H1 (cell line): ENCODE results near the gene RPAP3. TPM values are rescaled to one million over a fixed set of nuclear protein-coding genes. Genes with fewer than 3 reads are reported as not detected.

Experiments
- CTCF ChIA-PET: fragments of 300-600 bp; sonication (Branson Sonifier 250); formaldehyde crosslinking; loops from one replicate; lab custom pipeline; 2021; ENCODE audit not compliant: partially characterized antibody; lab: Charles Lee
- POLR2A ChIA-PET: fragments of 300-600 bp; sonication (Branson Sonifier 250); formaldehyde crosslinking; loops from one replicate; lab custom pipeline; 2021; ENCODE audit warnings: inconsistent platforms; ENCODE audit not compliant: partially characterized antibody; lab: Charles Lee
- DNase-seq, 2 experiments: peaks; one replicate each; pipeline versions ENCODE4 v3.0.0 to v3.0.0-alpha.2; 2010 to 2022; ENCODE audit warnings: low spot score in 2 of 2, low read depth in 1 of 2, mixed read lengths in 1 of 2
- FAIRE-seq: peaks from 2 replicates; lab custom pipeline; 2011; peaks lifted over from hg19 to GRCh38; lab: Jason Lieb, UNC
- H2AFZ ChIP-seq: 2 replicates; pipeline ENCODE4 v1.8.1; 2012; ENCODE audit warnings: low read length, inconsistent platforms
- H2AK5ac ChIP-seq: 2 replicates; pipeline ENCODE4 v1.6.1; 2013; ENCODE audit warnings: low read depth, low read length
- H2BK120ac ChIP-seq: replicated peaks from 2 replicates; pipeline ENCODE3; 2013; ENCODE audit warnings: low read depth, low read length, inconsistent platforms
- H2BK12ac ChIP-seq: 2 replicates; pipeline ENCODE4 v1.6.1; 2013; ENCODE audit warnings: low read depth, low read length
- H2BK15ac ChIP-seq: 2 replicates; pipeline ENCODE4 v1.6.1; 2013; ENCODE audit warnings: low read length
- H2BK20ac ChIP-seq: 2 replicates; pipeline ENCODE4 v1.6.1; 2013; ENCODE audit warnings: low read length
- H2BK5ac ChIP-seq: 2 replicates; pipeline ENCODE4 v1.6.1; 2013; ENCODE audit warnings: low read depth, low read length
- H3K14ac ChIP-seq: 2 replicates; pipeline ENCODE4 v1.6.1; 2013; ENCODE audit warnings: inconsistent platforms; ENCODE audit not compliant: insufficient read length
- H3K18ac ChIP-seq: 2 replicates; pipeline ENCODE4 v1.6.1; 2013; ENCODE audit warnings: low read length; ENCODE audit errors: extremely low read depth
- H3K23ac ChIP-seq: 2 replicates; pipeline ENCODE4 v1.6.1; 2013; ENCODE audit warnings: inconsistent platforms; ENCODE audit not compliant: insufficient read length
- H3K23me2 ChIP-seq: 2 replicates; pipeline ENCODE4 v1.6.1; 2013; ENCODE audit warnings: low read depth, low read length
- H3K27ac ChIP-seq: 2 replicates; pipeline ENCODE4 v1.6.1; 2011; ENCODE audit warnings: low read depth, low read length, inconsistent platforms
- H3K27me3 ChIP-seq, 4 experiments: replicated peaks in 1 of 4; 1 replicate in 1 of 4; 2 replicates in 3 of 4; pipeline versions ENCODE4 v1.6.1 to v1.8.1; 2011 to 2013; ENCODE audit warnings: low read length in 3 of 4, mild to moderate bottlenecking in 3 of 4, inconsistent platforms in 2 of 4, mixed read lengths in 2 of 4, moderate library complexity in 1 of 4; ENCODE audit not compliant: control insufficient read depth in 3 of 4, insufficient read depth in 3 of 4; ENCODE audit errors: extremely low read depth in 1 of 4
- H3K36me3 ChIP-seq, 4 experiments: 2 replicates each; pipeline versions ENCODE4 v1.6.1 to v1.8.1; 2011 to 2013; ENCODE audit warnings: mild to moderate bottlenecking in 4 of 4, low read length in 3 of 4, moderate library complexity in 2 of 4, control low read depth in 1 of 4, inconsistent platforms in 1 of 4; ENCODE audit not compliant: insufficient read depth in 4 of 4, control insufficient read depth in 2 of 4
- H3K4ac ChIP-seq: replicated peaks from 2 replicates; pipeline ENCODE3; 2013; ENCODE audit warnings: low read length, low read depth, mixed read lengths, inconsistent platforms; ENCODE audit not compliant: insufficient read length
- H3K4me1 ChIP-seq, 4 experiments: replicated peaks in 1 of 4; 1 replicate in 1 of 4; 2 replicates in 3 of 4; pipeline versions ENCODE4 v1.6.1 to v1.8.1; 2011 to 2013; ENCODE audit warnings: low read length in 3 of 4, inconsistent platforms in 2 of 4, mixed read lengths in 1 of 4; ENCODE audit not compliant: insufficient read depth in 4 of 4, control insufficient read depth in 3 of 4
- H3K4me2 ChIP-seq, 2 experiments: 2 replicates each; pipeline versions ENCODE4 v1.6.1 to v1.8.1; 2011 to 2013; ENCODE audit warnings: low read depth in 2 of 2, low read length in 2 of 2, control low read depth in 1 of 2, inconsistent platforms in 1 of 2, mild to moderate bottlenecking in 1 of 2; ENCODE audit not compliant: insufficient read depth in 1 of 2
- H3K4me3 ChIP-seq, 4 experiments: fragments of 200-600, 300-600 bp in 1 of 4; sonication (generic), shearing (Covaris generic), sonication (Bioruptor Twin) in 1 of 4; 2 replicates each; pipeline versions ENCODE4 v1.5.1 to v1.8.1; 2011 to 2016; ENCODE audit warnings: low read length in 4 of 4, low read depth in 3 of 4, control low read depth in 2 of 4, inconsistent platforms in 2 of 4, mild to moderate bottlenecking in 2 of 4, mixed read lengths in 1 of 4, moderate library complexity in 1 of 4; ENCODE audit not compliant: insufficient read depth in 2 of 4; ENCODE audit errors: extremely low read depth in 1 of 4
- H3K56ac ChIP-seq: replicated peaks from 2 replicates; pipeline ENCODE3; 2013; ENCODE audit warnings: low read depth, mild to moderate bottlenecking, mixed read lengths, low read length, inconsistent platforms; ENCODE audit not compliant: insufficient read length
- H3K79me1 ChIP-seq: 2 replicates; pipeline ENCODE4 v1.6.1; 2013; ENCODE audit warnings: low read depth, low read length, control low read depth
- H3K79me2 ChIP-seq, 2 experiments: 2 replicates each; pipeline versions ENCODE4 v1.6.1 to v1.8.1; 2012 to 2013; ENCODE audit warnings: low read length in 2 of 2, mild to moderate bottlenecking in 2 of 2, inconsistent platforms in 1 of 2; ENCODE audit not compliant: insufficient read depth in 2 of 2, control insufficient read depth in 1 of 2
- H3K9ac ChIP-seq, 4 experiments: replicated peaks in 1 of 4; 1 replicate in 1 of 4; 2 replicates in 3 of 4; pipeline versions ENCODE4 v1.6.1 to v1.8.1; 2011 to 2013; ENCODE audit warnings: low read depth in 3 of 4, low read length in 3 of 4, control low read depth in 2 of 4, mild to moderate bottlenecking in 2 of 4, moderate library complexity in 2 of 4, inconsistent platforms in 1 of 4; ENCODE audit errors: extremely low read depth in 1 of 4
- H3K9me3 ChIP-seq, 2 experiments: 2 replicates each; pipeline versions ENCODE4 v1.6.1 to v1.8.1; 2012 to 2013; ENCODE audit warnings: mild to moderate bottlenecking in 2 of 2, moderate library complexity in 2 of 2, control low read depth in 1 of 2, inconsistent platforms in 1 of 2, low read depth in 1 of 2, low read length in 1 of 2, mixed read lengths in 1 of 2; ENCODE audit not compliant: insufficient read depth in 2 of 2
- H4K20me1 ChIP-seq, 2 experiments: replicated peaks in 1 of 2; 2 replicates each; pipeline versions ENCODE3 to v1.8.1; 2011 to 2013; ENCODE audit warnings: inconsistent platforms in 2 of 2, low read length in 2 of 2, mild to moderate bottlenecking in 1 of 2; ENCODE audit not compliant: insufficient read depth in 2 of 2, control insufficient read depth in 1 of 2
- H4K5ac ChIP-seq: 2 replicates; pipeline ENCODE4 v1.6.1; 2013; ENCODE audit warnings: low read length, low read depth, mixed read lengths, inconsistent platforms; ENCODE audit not compliant: insufficient read length
- H4K8ac ChIP-seq: 2 replicates; pipeline ENCODE4 v1.8.0; 2013; ENCODE audit warnings: mild to moderate bottlenecking, moderate library complexity, low read length, inconsistent platforms; ENCODE audit not compliant: insufficient read depth; ENCODE audit errors: extremely low read depth
- H4K91ac ChIP-seq: replicated peaks from 2 replicates; pipeline ENCODE3; 2013; ENCODE audit warnings: low read length, mixed read lengths, inconsistent platforms; ENCODE audit not compliant: insufficient read length
- BCL11A ChIP-seq, 2 experiments: IDR thresholded peaks; one replicate each; pipeline ENCODE4 v1.6.1; 2011; ENCODE audit warnings: low read depth in 2 of 2, low read length in 2 of 2, mild to moderate bottlenecking in 2 of 2
- CBX5 ChIP-seq: fragments of 300-800, 300-1000 bp; sonication (generic); IDR thresholded peaks from 2 replicates; pipeline ENCODE4 v1.7.1; 2016; ENCODE audit warnings: antibody characterized with exemption, low read length, low read depth
- CBX8 ChIP-seq: fragments of 300-800, 300-1000 bp; sonication (generic); IDR thresholded peaks from 2 replicates; pipeline ENCODE4 v1.7.1; 2016; ENCODE audit warnings: low read depth, low read length, borderline replicate concordance
- CEBPB ChIP-seq: IDR thresholded peaks from 2 replicates; pipeline ENCODE4 v1.6.1; 2012; ENCODE audit warnings: low read depth, low read length
- CHD2 ChIP-seq: IDR thresholded peaks from 2 replicates; pipeline ENCODE4 v1.6.1; 2012; ENCODE audit warnings: low read length, improper control_type of control experiment
- CTBP2 ChIP-seq: IDR thresholded peaks from 2 replicates; pipeline ENCODE4 v1.7.0; 2011; ENCODE audit warnings: borderline replicate concordance, mild to moderate bottlenecking, moderate library complexity, mixed read lengths, low read length; ENCODE audit not compliant: insufficient read depth, insufficient read length
- EGR1 ChIP-seq: IDR thresholded peaks from 2 replicates; pipeline ENCODE4 v1.6.1; 2011; ENCODE audit warnings: low read depth, low read length, borderline replicate concordance
- NRF1 ChIP-seq: IDR thresholded peaks from 2 replicates; pipeline ENCODE4 v1.6.1; 2011; ENCODE audit warnings: mild to moderate bottlenecking, low read depth, low read length, improper control_type of control experiment
- PHF8 ChIP-seq: fragments of 200-600 bp; sonication (generic); conservative IDR thresholded peaks from 2 replicates; pipeline ENCODE4 v1.7.1; 2012; ENCODE audit warnings: low read depth, mild to moderate bottlenecking, inconsistent platforms, low read length, moderate library complexity
- RBBP5 ChIP-seq: IDR thresholded peaks from 2 replicates; pipeline ENCODE4 v1.7.1; 2012; ENCODE audit warnings: low read depth, mild to moderate bottlenecking, inconsistent platforms, low read length, moderate library complexity, borderline replicate concordance
- SIRT6 ChIP-seq: IDR thresholded peaks from one replicate; pipeline ENCODE4 v1.7.1; 2012; ENCODE audit warnings: low read length, inconsistent platforms
- TAF7 ChIP-seq: optimal IDR thresholded peaks from 2 replicates; pipeline ENCODE3; 2011; ENCODE audit warnings: low read depth, mild to moderate bottlenecking, inconsistent platforms, low read length, moderate library complexity, borderline replicate concordance
- TEAD4 ChIP-seq: IDR thresholded peaks from 2 replicates; pipeline ENCODE4 v1.6.1; 2012; ENCODE audit warnings: low read depth, low read length, inconsistent platforms, mixed read lengths
- WGBS, 2 experiments: shearing (Covaris generic) in 1 of 2; methylation state at CpG; one replicate each; pipeline versions ENCODE4 v1.1.6 to v1.1.7; 2013 to 2015; ENCODE audit warnings: low lambda C conversion rate in 2 of 2, mixed read lengths in 2 of 2, inconsistent platforms in 1 of 2, low coverage in 1 of 2, missing lambda C conversion rate in 1 of 2; ENCODE audit not compliant: insufficient replicate concordance in 2 of 2, insufficient coverage in 1 of 2, insufficient read length in 1 of 2; ENCODE audit errors: extremely low coverage in 1 of 2, missing lambda C conversion rate in 1 of 2; 5-methylcytosine and 5-hydroxymethylcytosine counted together
- polyA plus RNA-seq, 7 experiments: library from polyadenylated mRNA; depleted of rRNA in 3 of 7; stranded (reverse) in 5 of 7; unstranded in 2 of 7; fragments of >200 nt in 5 of 7; fragments of 200-250 nt in 2 of 7; gene quantifications; 1 replicate in 5 of 7; 2 replicates in 1 of 7; 4 replicates in 1 of 7; pipeline versions ENCODE4 v1.2.1 to v1.2.3, GENCODE V29; 2011 to 2013; ENCODE audit warnings: missing spikeins in 2 of 7, mixed read lengths in 2 of 7
- total RNA-seq: library from RNA; stranded (reverse); fragmentation: NEBNext Ultra II Directional; extraction: Animal tissue kit (Norgen Biotek cat#: 25700); gene quantifications from 2 replicates; pipeline ENCODE4 v1.2.1, GENCODE V29; 2021

Gene RPAP3
- total and polyA plus RNA-seq, 2 of the 8 experiments (the other 6 are each of a cell fraction or from before 2014, with no cell fraction given), result 6.4 to 60.5 TPM

- Histone ChIP-seq H3K79me2 (no peaks in the 10 kb centered on the region), H3K79me1 (no peaks in the 10 kb centered on the region), H3K27ac (no peak overlapping the region), H4K91ac (no peak overlapping the region), H3K27me3 (no peaks in the 10 kb centered on the region), H2BK15ac (0 out of 2 replicates have a peak overlapping the region, but pooled peaks have one; percentile 83), H3K14ac (no peak overlapping the region), H3K4me1 (peaks cover 0 to 10% (median 2%) of the 10 kb centered on the region in 4 experiments; a peak in 4 of 7 replicates), H3K9me3 (no peaks in the 10 kb centered on the region), H4K5ac (no peak overlapping the region), H2BK12ac (peak overlapping the region; percentile 76), H3K23ac (no peak overlapping the region), H2BK20ac (peak overlapping the region; percentile 72; the same call in 1 of the 2 replicates), H2AFZ (no peak overlapping the region), H3K18ac (no peak overlapping the region), H2BK5ac (peak overlapping the region; percentile 50; the same call in 1 of the 2 replicates), H3K56ac (no peak overlapping the region), H3K4ac (no peak overlapping the region), H3K4me2 (no peak overlapping the region), H3K9ac (no peak overlapping the region), H2AK5ac (no peak overlapping the region), H3K4me3 (no peak overlapping the region), H3K36me3 (no peaks in the 10 kb centered on the region), H2BK120ac (no peak overlapping the region), H4K8ac (no peak overlapping the region), H4K20me1 (no peaks in the 10 kb centered on the region), H3K23me2 (no peaks in the 10 kb centered on the region; the same call in 1 of the 2 replicates)
- DNase-seq, result peak; percentile 58 to 83
- 37% methylated on average over 10 of the region's 10 CpGs; no CpG with 5 or more reads in 1 of the 2 experiments for WGBS, 2 experiments
- FAIRE-seq, result peak; percentile 82
- POLR2A ChIA-PET, result interaction anchor here (0.9 to 7.4 kb wide), 9 partner anchors 7 to 95 kb away, joined by 3 to 79 read pairs (median 8); partner anchors contain the start of genes RAPGEF3 and SLC48A1
- CTCF ChIA-PET, result interaction anchor here (0.9 to 64.6 kb wide), 19 partner anchors 7 to 206 kb away, joined by 3 to 2442 read pairs (median 10); partner anchors contain the start of genes ENDOU, HDAC7, RAPGEF3 and SLC48A1
- no peak for TF ChIP-seq EGR1
- no peak for TF ChIP-seq CEBPB
- TF ChIP-seq TEAD4, result peak; percentile 96
- no peak for TF ChIP-seq SIRT6
- TF ChIP-seq NRF1, result no peak
- no peak for TF ChIP-seq PHF8
- TF ChIP-seq BCL11A (IDR thresholded peaks at IDR 0.05; ENCODE audit: low read depth in 2 of 2, low read length in 2 of 2), result no peak
- TF ChIP-seq CBX8, result no peak
- TF ChIP-seq RBBP5, result no peak
- TF ChIP-seq CBX5, result no peak
- TF ChIP-seq TAF7, result no peak
- no peak for TF ChIP-seq CHD2
- TF ChIP-seq CTBP2, result no peak
Measured at GRCh38 chr12:47744005-47744651, 38.3 kb upstream of the RPAP3 start.
